GM12872 (cell line): ENCODE measurements around the gene ADAP1.

ENCODE experiments used
- CTCF ChIP-seq: IDR thresholded peaks from 3 replicates; pipeline ENCODE4 v1.5.1; 2011; ENCODE audit warnings: low read depth, mild to moderate bottlenecking, low read length, moderate library complexity; ENCODE audit not compliant: insufficient read depth

ADAP1 gene

GRCh38 chr7:873367-874002 is 81.0 kb downstream of the ADAP1 start:
- peak; percentile 99 for TF ChIP-seq CTCF

GRCh38 chr7:871900-872537 is 82.5 kb downstream of the ADAP1 start:
- TF ChIP-seq CTCF: no peak

- TF ChIP-seq CTCF: no peak
These were observed 85.1 kb downstream of the ADAP1 start for GRCh38 chr7:869348-869747.

GRCh38 chr7:868189-868486 is 86.3 kb downstream of the ADAP1 start:
- no peak for TF ChIP-seq CTCF

GRCh38 chr7:867406-868188 is 86.9 kb downstream of the ADAP1 start:
- TF ChIP-seq CTCF: no peak

GRCh38 chr7:867001-867405 is 87.5 kb downstream of the ADAP1 start:
- no peak for TF ChIP-seq CTCF

GRCh38 chr7:865921-866320 is 88.6 kb downstream of the ADAP1 start:
- no peak for TF ChIP-seq CTCF
